Dermis microvascular lymphatic vessel endothelial cell (primary cell): ENCODE measurements around the gene AUP1. TPM values are rescaled to one million over a fixed set of nuclear protein-coding genes. Genes with fewer than 3 reads are reported as not detected.

ENCODE experiments used
- total RNA-seq: library from RNA; depleted of rRNA; stranded (reverse); fragments of >200 nt; gene quantifications from 2 replicates; pipeline ENCODE4 v1.2.1, GENCODE V29; 2014

AUP1 gene
- total RNA-seq, 1 donor from 2014 or later: 84.3 TPM

Other genes with a start within 250 kb of the AUP1 start
- under 0.01 and 0.25 TPM in 2 replicates for gene SLC4A5, start 186.3 kb downstream of the AUP1 start, total RNA-seq
- 105 and 136 TPM in 2 replicates for gene DCTN1, start 149.4 kb downstream of the AUP1 start, total RNA-seq
- under 0.01 and 0.13 TPM in 2 replicates for gene C2orf81, start 108.1 kb downstream of the AUP1 start, total RNA-seq
- 36.7 and 37.6 TPM in 2 replicates for gene WDR54, start 108.0 kb downstream of the AUP1 start, total RNA-seq
- gene RTKN, start 87.8 kb downstream of the AUP1 start, total RNA-seq: 18.0 and 32.9 TPM in 2 replicates
- 4.1 and 7.1 TPM in 2 replicates for gene INO80B, start 74.6 kb downstream of the AUP1 start, total RNA-seq
- 35.3 and 49.9 TPM in 2 replicates for gene WBP1, start 71.3 kb downstream of the AUP1 start, total RNA-seq
- 40.4 and 57.1 TPM in 2 replicates for gene MOGS, start 64.3 kb downstream of the AUP1 start, total RNA-seq
- gene MRPL53, start 57.0 kb downstream of the AUP1 start, total RNA-seq: 27.3 and 31.3 TPM in 2 replicates
- gene CCDC142, start 46.7 kb downstream of the AUP1 start, total RNA-seq: 9.1 and 13.1 TPM in 2 replicates
- gene TTC31, start 46.6 kb downstream of the AUP1 start, total RNA-seq: 5.3 and 7.3 TPM in 2 replicates
- gene LBX2, start 30.1 kb downstream of the AUP1 start, total RNA-seq: 0.39 and 0.51 TPM in 2 replicates
- 8.1 and 11.0 TPM in 2 replicates for gene PCGF1, start 22.0 kb downstream of the AUP1 start, total RNA-seq
- gene TLX2, start 15.3 kb downstream of the AUP1 start, total RNA-seq: not detected in 2 replicates
- under 0.01 TPM in 1 of 2 replicates, not detected in the other for gene DQX1, start 3.5 kb downstream of the AUP1 start, total RNA-seq
- 40.3 and 51.7 TPM in 2 replicates for gene HTRA2, start 227 bp upstream of the AUP1 start, total RNA-seq
- gene LOXL3, start 24.2 kb upstream of the AUP1 start, total RNA-seq: 0.77 and 2.0 TPM in 2 replicates
- gene DOK1, start 25.0 kb upstream of the AUP1 start, total RNA-seq: 20.9 and 27.1 TPM in 2 replicates
- gene M1AP, start 118.6 kb upstream of the AUP1 start, total RNA-seq: not detected in 2 replicates
- gene SEMA4F, start 124.5 kb upstream of the AUP1 start, total RNA-seq: 2.6 and 5.1 TPM in 2 replicates